Stomach (tissue), 9 donors: ENCODE data around the gene ELL2. TPM values are rescaled to one million over a fixed set of nuclear protein-coding genes. Genes with fewer than 3 reads are reported as not detected.

Experiments used
- DNase-seq, 2 donors: peaks; one replicate each; pipeline versions ENCODE4 v3.0.0 to v3.0.0-alpha.2; 2013 to 2019
- H3K27ac ChIP-seq, 5 donors: fragments of 200-600 bp in 4 of 5; sonication (generic) in 4 of 5; one replicate each; pipeline ENCODE4 v1.5.1; 2013 to 2019; ENCODE audit warnings: mild to moderate bottlenecking in 1 of 5, moderate library complexity in 1 of 5
- H3K27me3 ChIP-seq, 3 donors: fragments of 200-600 bp; sonication (generic); one replicate each; pipeline ENCODE4 v1.5.1; 2017 to 2019; ENCODE audit warnings: mixed run types in 1 of 3
- H3K36me3 ChIP-seq, 4 donors: fragments of 200-600 bp; sonication (generic); 1 replicate in 3 of 4; 2 replicates in 1 of 4; pipeline ENCODE4 v1.5.1; 2016 to 2019
- H3K4me1 ChIP-seq, 4 donors: fragments of 200-600 bp; sonication (generic); one replicate each; pipeline ENCODE4 v1.5.1; 2016 to 2019
- H3K4me3 ChIP-seq, 4 donors: fragments of 200-600 bp; sonication (generic) in 3 of 4; one replicate each; pipeline ENCODE4 v1.5.1; 2016 to 2019; ENCODE audit warnings: mild to moderate bottlenecking in 1 of 4
- H3K9me3 ChIP-seq, 4 donors: fragments of 200-600 bp; sonication (generic); one replicate each; pipeline ENCODE4 v1.5.1; 2016 to 2019
- EP300 ChIP-seq: sonication (generic); formaldehyde crosslinking; IDR thresholded peaks from one replicate; pipeline ENCODE4 v1.6.1; 2017; ENCODE audit warnings: antibody characterized with exemption
- POLR2A ChIP-seq, 4 donors: fragments of 450-650 bp; IDR thresholded peaks; one replicate each; pipeline ENCODE4 v1.6.1; 2016; ENCODE audit warnings: antibody characterized with exemption in 4 of 4, control low read depth in 2 of 4, mild to moderate bottlenecking in 1 of 4, moderate library complexity in 1 of 4
- POLR2AphosphoS5 ChIP-seq, 3 donors: sonication (generic); formaldehyde crosslinking; IDR thresholded peaks; one replicate each; pipeline ENCODE4 v1.6.1; 2016; ENCODE audit warnings: antibody characterized with exemption in 3 of 3
- WGBS, 5 donors: extraction: QIAGEN DNeasy Blood & Tissue Kit in 3 of 5; methylation state at CpG; one replicate each; pipeline versions ENCODE4 v1.1.5 to v1.1.7; 2013 to 2018; 5-methylcytosine and 5-hydroxymethylcytosine counted together
- intact Hi-C: fragments of 100-400 bp; cut with DNase I; formaldehyde crosslinking; loops from one replicate; pipeline ENCODE4 v1.15.1; 2023; ENCODE audit warnings: low total_unique reads
- polyA plus RNA-seq, 3 donors: library from polyadenylated mRNA; stranded (reverse); fragments of 200-250 nt; gene quantifications; one replicate each; pipeline ENCODE4 v1.2.3, GENCODE V29; 2013
- total RNA-seq, 5 donors: library from RNA; depleted of rRNA; stranded (reverse); fragments of >200 nt; gene quantifications; one replicate each; pipeline versions ENCODE4 v1.1.0 to v1.2.3, GENCODE V29; 2014 to 2016
- TF ChIP-seq, protein P1 (sequence below), 7 experiments: fragments of 450-650 bp in 4 of 7; fragments of 200-600 bp in 3 of 7; sonication (generic) in 3 of 7; IDR thresholded peaks; one replicate each; pipeline ENCODE4 v1.5.1; 2016 to 2019; ENCODE audit warnings: antibody characterized with exemption in 7 of 7, control low read depth in 2 of 7, mild to moderate bottlenecking in 1 of 7
- donor health status: healthy with polysubstance abuse.
- donor health status: Bipolar disorder and iron deficiency.
- donor health status: healthy.

ELL2 gene
- total and polyA plus RNA-seq, 8 donors: 24.7 to 279 (median 98.0) TPM

DNA sequence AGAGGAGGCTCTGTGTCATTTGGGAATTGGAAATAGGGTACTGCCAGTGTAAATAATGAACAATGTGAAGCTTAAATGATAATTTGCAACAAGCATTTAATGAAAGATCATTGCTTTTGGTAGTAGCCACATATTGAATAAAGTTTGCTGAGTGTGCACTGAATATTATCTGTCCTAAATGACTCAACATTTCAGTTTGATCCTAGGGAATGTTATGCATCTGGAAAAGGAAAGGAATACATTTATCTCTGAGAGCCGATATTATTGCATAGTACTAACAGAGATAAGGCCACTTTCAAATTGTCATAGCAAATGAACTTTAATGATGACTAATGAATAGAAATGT lies 8.7 kb upstream of the ELL2 start:
- intact Hi-C loops: no loop called here
- Histone ChIP-seq H3K27ac (no peak overlapping the region), H3K36me3 (no peaks in the 10 kb centered on the region), H3K4me3 (no peak overlapping the region), H3K27me3 (no peaks in the 10 kb centered on the region), H3K4me1 (peaks cover 0 to 29% (median 13%) of the 10 kb centered on the region in 4 donors), H3K9me3 (peaks cover 0 to 6% (median 0%) of the 10 kb centered on the region in 4 donors)
- WGBS, 5 donors: 44 to 65% (median 58%) methylated on average over 1 of the region's 1 CpG
- DNase-seq: no peak
- no peak for TF ChIP-seq EP300
- TF ChIP-seq POLR2AphosphoS5 (IDR thresholded peaks at IDR 0.05): no peak
- TF ChIP-seq, protein P1, sequence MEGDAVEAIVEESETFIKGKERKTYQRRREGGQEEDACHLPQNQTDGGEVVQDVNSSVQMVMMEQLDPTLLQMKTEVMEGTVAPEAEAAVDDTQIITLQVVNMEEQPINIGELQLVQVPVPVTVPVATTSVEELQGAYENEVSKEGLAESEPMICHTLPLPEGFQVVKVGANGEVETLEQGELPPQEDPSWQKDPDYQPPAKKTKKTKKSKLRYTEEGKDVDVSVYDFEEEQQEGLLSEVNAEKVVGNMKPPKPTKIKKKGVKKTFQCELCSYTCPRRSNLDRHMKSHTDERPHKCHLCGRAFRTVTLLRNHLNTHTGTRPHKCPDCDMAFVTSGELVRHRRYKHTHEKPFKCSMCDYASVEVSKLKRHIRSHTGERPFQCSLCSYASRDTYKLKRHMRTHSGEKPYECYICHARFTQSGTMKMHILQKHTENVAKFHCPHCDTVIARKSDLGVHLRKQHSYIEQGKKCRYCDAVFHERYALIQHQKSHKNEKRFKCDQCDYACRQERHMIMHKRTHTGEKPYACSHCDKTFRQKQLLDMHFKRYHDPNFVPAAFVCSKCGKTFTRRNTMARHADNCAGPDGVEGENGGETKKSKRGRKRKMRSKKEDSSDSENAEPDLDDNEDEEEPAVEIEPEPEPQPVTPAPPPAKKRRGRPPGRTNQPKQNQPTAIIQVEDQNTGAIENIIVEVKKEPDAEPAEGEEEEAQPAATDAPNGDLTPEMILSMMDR (IDR thresholded peaks at IDR 0.05): no peak
- TF ChIP-seq POLR2A (IDR thresholded peaks at IDR 0.05): no peak

DNA sequence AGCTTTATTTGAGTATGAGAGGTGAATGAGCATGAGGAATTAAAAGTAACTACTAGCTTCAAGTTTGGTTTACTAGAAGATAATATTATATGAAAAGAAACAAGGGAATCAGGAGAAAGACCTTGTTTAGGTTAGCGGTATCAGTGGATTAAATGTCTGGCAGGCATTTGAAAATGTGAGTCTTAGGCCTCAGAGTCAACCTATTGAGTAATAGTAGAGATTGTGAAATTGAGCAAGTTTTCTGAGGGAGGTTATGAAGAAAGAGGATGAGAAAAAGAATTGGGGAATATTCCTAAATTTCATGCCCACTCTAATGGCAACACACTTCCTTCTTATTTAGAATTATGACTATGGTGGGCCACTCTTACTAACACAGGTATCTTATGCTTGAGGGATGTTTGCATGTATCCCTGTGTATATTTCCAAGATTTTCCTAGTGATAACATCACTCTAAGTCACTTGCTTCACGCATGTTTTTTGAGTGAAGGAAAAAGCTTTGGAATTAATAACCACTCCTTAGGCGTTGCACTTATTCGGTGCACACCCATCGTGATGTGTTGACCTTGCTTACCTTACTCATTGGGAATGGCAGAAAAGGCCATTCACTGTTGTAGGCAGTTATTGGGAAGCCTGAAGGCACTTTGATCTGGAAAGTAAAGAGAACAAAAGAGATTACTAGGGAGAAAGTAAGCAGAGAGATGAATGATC lies 8.2 kb upstream of the ELL2 start:
- Histone ChIP-seq H3K27ac (peak overlapping the region in 1 of 5 donors; percentile 1), H3K4me1 (peaks cover 0 to 29% (median 13%) of the 10 kb centered on the region in 4 donors), H3K36me3 (no peaks in the 10 kb centered on the region), H3K4me3 (no peak overlapping the region), H3K27me3 (no peaks in the 10 kb centered on the region), H3K9me3 (peaks cover 0 to 6% (median 0%) of the 10 kb centered on the region in 4 donors)
- no peak for DNase-seq
- no peak for TF ChIP-seq POLR2A (IDR thresholded peaks at IDR 0.05)
- no peak for TF ChIP-seq POLR2AphosphoS5 (IDR thresholded peaks at IDR 0.05)
- no peak for TF ChIP-seq EP300
- TF ChIP-seq, protein P1 (IDR thresholded peaks at IDR 0.05): no peak
- intact Hi-C loops: no loop called here
- 87 to 95% (median 93%) methylated on average over 5 of the region's 5 CpGs for WGBS, 5 donors

DNA sequence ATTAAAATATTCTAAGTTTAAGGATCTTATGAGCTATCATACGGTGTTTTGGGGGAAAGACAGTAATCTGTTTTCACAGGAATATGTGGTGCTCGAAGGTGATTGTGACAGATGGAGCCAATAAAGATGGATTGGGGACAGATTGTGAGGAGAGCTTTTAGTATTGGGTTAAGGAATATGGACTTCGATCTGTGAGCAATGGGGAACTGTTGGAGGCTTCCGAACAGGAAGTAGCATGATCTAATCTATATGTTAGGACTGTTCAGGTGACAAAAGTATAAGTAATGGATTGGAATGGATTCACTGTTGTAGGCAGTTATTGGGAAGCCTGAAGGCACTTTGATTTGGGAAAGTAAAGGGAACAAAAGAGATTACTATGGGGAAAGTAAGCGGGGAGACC lies 7.4 kb upstream of the ELL2 start:
- WGBS, 5 donors: 91 to 96% (median 95%) methylated on average over 5 of the region's 5 CpGs
- Histone ChIP-seq H3K4me3 (no peak overlapping the region), H3K36me3 (no peaks in the 10 kb centered on the region), H3K27me3 (no peaks in the 10 kb centered on the region), H3K4me1 (peaks cover 0 to 27% (median 13%) of the 10 kb centered on the region in 4 donors), H3K27ac (no peak overlapping the region), H3K9me3 (peaks cover 0 to 6% (median 0%) of the 10 kb centered on the region in 4 donors)
- DNase-seq: no peak
- TF ChIP-seq POLR2A (IDR thresholded peaks at IDR 0.05): no peak
- TF ChIP-seq, protein P1 (IDR thresholded peaks at IDR 0.05): no peak
- no peak for TF ChIP-seq POLR2AphosphoS5 (IDR thresholded peaks at IDR 0.05)
- TF ChIP-seq EP300: no peak
- intact Hi-C loops: no loop called here

DNA sequence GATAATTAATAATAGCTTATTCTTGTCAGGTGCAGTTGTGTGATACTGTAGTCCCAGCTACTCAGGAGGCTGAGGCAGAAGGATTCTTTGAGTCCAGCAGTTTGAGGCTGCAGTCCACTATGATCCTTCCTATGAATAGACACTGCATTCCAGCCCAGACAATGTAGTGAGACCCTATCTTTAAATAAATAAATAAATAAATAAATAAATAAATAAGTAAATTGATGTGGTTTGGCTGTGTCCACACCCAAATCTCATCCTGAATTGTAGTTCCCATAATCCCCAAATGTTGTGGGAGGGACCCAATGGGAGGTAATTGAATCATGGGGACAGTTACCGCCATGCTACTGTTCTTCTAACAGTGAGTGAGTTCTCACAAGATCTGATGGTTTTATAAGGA lies 5.6 kb upstream of the ELL2 start:
- intact Hi-C loops: no loop called here
- Histone ChIP-seq H3K27me3 (no peaks in the 10 kb centered on the region), H3K4me3 (no peak overlapping the region), H3K27ac (peak overlapping the region in 1 of 5 donors; percentile 100), H3K36me3 (no peaks in the 10 kb centered on the region), H3K9me3 (peaks cover 0 to 6% (median 0%) of the 10 kb centered on the region in 4 donors), H3K4me1 (peaks cover 0 to 29% (median 16%) of the 10 kb centered on the region in 4 donors)
- WGBS, 5 donors: 95 to 100% (median 98%) methylated on average over 1 of the region's 1 CpG
- TF ChIP-seq POLR2A (IDR thresholded peaks at IDR 0.05) (no peak), POLR2AphosphoS5 (IDR thresholded peaks at IDR 0.05) (no peak), EP300 (no peak)
- TF ChIP-seq, protein P1 (IDR thresholded peaks at IDR 0.05): no peak
- DNase-seq: no peak
